SU-DHL-6 (cell line): ENCODE measurements around the gene PTPRN2.

ENCODE experiments used
- H2AFZ ChIP-seq: fragments of 200-600 bp; sonication (generic); 2 replicates; pipeline ENCODE4 v1.6.1; 2014; ENCODE audit warnings: low read depth, mild to moderate bottlenecking, moderate library complexity, mixed read lengths, antibody characterized with exemption, low read length; ENCODE audit not compliant: severe bottlenecking
- H3F3A ChIP-seq: fragments of 200-600 bp; shearing (Covaris generic); 2 replicates; pipeline ENCODE4 v1.6.0; 2016; ENCODE audit warnings: antibody characterized with exemption, mild to moderate bottlenecking; ENCODE audit not compliant: insufficient read depth
- H3K27ac ChIP-seq: fragments of 200-600 bp; sonication (generic); 2 replicates; pipeline ENCODE4 v1.5.1; 2016; ENCODE audit warnings: low read depth, mild to moderate bottlenecking, low read length, moderate library complexity, mixed read lengths
- H3K27me3 ChIP-seq: fragments of 200-600 bp; sonication (generic), shearing (Covaris generic); 2 replicates; pipeline ENCODE4 v1.6.0; 2014; ENCODE audit warnings: mild to moderate bottlenecking, low read length
- H3K36me3 ChIP-seq: fragments of 200-600 bp; sonication (generic); 2 replicates; pipeline ENCODE4 v1.6.1; 2014; ENCODE audit warnings: mild to moderate bottlenecking, low read length, mixed read lengths
- H3K4me2 ChIP-seq: fragments of 300-600, 200-600 bp; shearing (Covaris generic), sonication (generic); 2 replicates; pipeline ENCODE4 v1.6.0; 2014; ENCODE audit warnings: low read length, low read depth, mild to moderate bottlenecking; ENCODE audit not compliant: poor library complexity, severe bottlenecking
- H3K4me3 ChIP-seq: fragments of 200-600 bp; sonication (generic); 2 replicates; pipeline ENCODE4 v1.5.1; 2014; ENCODE audit warnings: antibody characterized with exemption, low read length, mild to moderate bottlenecking, mixed read lengths; ENCODE audit not compliant: insufficient read depth, poor library complexity, severe bottlenecking
- H3K79me2 ChIP-seq: fragments of 200-600 bp; sonication (generic); 2 replicates; pipeline ENCODE4 v1.6.1; 2014; ENCODE audit warnings: mild to moderate bottlenecking, low read length, moderate library complexity; ENCODE audit not compliant: insufficient read depth
- H3K9ac ChIP-seq: fragments of 200-600 bp; sonication (generic); 2 replicates; pipeline ENCODE4 v1.7.0; 2014; ENCODE audit warnings: mild to moderate bottlenecking, low read length
- H3K9me2 ChIP-seq: fragments of 200-600 bp; sonication (generic); replicated peaks from 2 replicates; pipeline ENCODE4 v1.6.1; 2014; ENCODE audit warnings: low read length; ENCODE audit not compliant: insufficient read depth
- H3K9me3 ChIP-seq: fragments of 200-600 bp; sonication (generic); 2 replicates; pipeline ENCODE4 v1.6.1; 2014; ENCODE audit warnings: low read length, mixed read lengths; ENCODE audit not compliant: insufficient read depth
- H4K20me1 ChIP-seq: fragments of 200-600 bp; sonication (generic); 2 replicates; pipeline ENCODE4 v1.6.1; 2014; ENCODE audit warnings: low read depth, mild to moderate bottlenecking, antibody characterized with exemption, low read length, moderate library complexity, mixed read lengths
- EZH2phosphoT487 ChIP-seq: fragments of 200-600 bp; sonication (generic), shearing (Covaris generic); conservative IDR thresholded peaks from 2 replicates; pipeline ENCODE4 v1.6.1; 2018; ENCODE audit warnings: mild to moderate bottlenecking, antibody characterized with exemption, low read length, moderate library complexity, mixed read lengths
- TF ChIP-seq, protein P1 (sequence below): fragments of 200-600 bp; sonication (generic); IDR thresholded peaks from one replicate; pipeline ENCODE4 v1.5.1; 2017; ENCODE audit warnings: antibody characterized with exemption, mild to moderate bottlenecking, low read length, moderate library complexity; ENCODE audit not compliant: insufficient read depth, poor library complexity, severe bottlenecking

Gene PTPRN2

DNA sequence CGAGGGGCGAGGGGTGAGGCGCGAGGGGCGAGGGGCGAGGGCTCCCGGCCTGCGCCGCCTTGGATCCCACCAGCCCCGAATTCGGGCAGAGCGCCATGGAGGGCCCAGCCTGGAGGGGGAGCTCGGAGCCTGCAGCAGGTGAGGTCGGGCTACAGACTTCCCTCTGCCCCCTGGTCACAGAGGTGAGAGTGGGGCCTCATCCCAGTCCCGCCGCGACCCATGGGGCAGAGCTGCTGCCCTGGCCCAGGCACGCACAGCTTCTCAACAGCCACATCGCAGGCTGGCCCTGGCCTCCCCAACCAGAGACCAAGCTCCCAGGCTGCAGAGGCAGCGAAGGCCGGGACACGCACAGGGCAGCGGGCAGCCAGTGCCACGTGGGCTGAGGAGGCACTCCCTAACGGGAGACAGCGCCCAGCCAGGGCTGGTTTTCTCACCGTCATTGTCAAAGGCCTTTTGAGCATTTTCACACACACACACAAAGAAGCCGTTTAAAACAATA is 191.8 kb downstream of the PTPRN2 start:
- no peak overlapping the region for H3K9ac ChIP-seq
- no peak overlapping the region for H3K4me2 ChIP-seq
- H3K4me3 ChIP-seq = no peak overlapping the region
- H3K9me2 ChIP-seq = no peaks in the 10 kb centered on the region
- no peaks in the 10 kb centered on the region for H3K27me3 ChIP-seq
- H3F3A ChIP-seq = no peaks in the 10 kb centered on the region
- H3K27ac ChIP-seq = no peak overlapping the region
- H3K79me2 ChIP-seq = no peaks in the 10 kb centered on the region
- H4K20me1 ChIP-seq = no peaks in the 10 kb centered on the region
- no peak overlapping the region for H2AFZ ChIP-seq
- H3K36me3 ChIP-seq = no peaks in the 10 kb centered on the region
- no peaks in the 10 kb centered on the region for H3K9me3 ChIP-seq
- TF ChIP-seq EZH2phosphoT487 = no peak
- TF ChIP-seq, protein P1, sequence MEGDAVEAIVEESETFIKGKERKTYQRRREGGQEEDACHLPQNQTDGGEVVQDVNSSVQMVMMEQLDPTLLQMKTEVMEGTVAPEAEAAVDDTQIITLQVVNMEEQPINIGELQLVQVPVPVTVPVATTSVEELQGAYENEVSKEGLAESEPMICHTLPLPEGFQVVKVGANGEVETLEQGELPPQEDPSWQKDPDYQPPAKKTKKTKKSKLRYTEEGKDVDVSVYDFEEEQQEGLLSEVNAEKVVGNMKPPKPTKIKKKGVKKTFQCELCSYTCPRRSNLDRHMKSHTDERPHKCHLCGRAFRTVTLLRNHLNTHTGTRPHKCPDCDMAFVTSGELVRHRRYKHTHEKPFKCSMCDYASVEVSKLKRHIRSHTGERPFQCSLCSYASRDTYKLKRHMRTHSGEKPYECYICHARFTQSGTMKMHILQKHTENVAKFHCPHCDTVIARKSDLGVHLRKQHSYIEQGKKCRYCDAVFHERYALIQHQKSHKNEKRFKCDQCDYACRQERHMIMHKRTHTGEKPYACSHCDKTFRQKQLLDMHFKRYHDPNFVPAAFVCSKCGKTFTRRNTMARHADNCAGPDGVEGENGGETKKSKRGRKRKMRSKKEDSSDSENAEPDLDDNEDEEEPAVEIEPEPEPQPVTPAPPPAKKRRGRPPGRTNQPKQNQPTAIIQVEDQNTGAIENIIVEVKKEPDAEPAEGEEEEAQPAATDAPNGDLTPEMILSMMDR = no peak

DNA sequence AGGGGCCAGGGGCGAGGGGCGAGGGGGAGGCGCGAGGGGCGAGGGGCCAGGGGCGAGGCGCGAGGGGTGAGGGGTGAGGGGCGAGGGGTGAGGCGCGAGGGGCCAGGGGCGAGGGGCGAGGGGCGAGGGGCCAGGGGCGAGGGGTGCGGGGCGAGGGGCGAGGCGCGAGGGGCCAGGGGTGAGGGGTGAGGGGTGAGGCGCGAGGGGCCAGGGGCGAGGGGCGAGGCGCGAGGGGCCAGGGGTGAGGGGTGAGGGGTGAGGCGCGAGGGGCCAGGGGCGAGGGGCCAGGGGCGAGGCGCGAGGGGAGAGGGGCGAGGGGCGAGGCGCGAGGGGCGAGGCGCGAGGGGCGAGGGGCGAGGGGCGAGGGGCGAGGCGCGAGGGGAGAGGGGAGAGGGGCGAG is 192.3 kb downstream of the PTPRN2 start:
- H4K20me1 ChIP-seq = no peaks in the 10 kb centered on the region
- no peak overlapping the region for H3K4me2 ChIP-seq
- no peak overlapping the region for H3K9ac ChIP-seq
- no peaks in the 10 kb centered on the region for H3K27me3 ChIP-seq
- H3K27ac ChIP-seq = no peak overlapping the region
- no peaks in the 10 kb centered on the region for H3K79me2 ChIP-seq
- H3F3A ChIP-seq = no peaks in the 10 kb centered on the region
- H3K9me2 ChIP-seq = no peaks in the 10 kb centered on the region
- no peaks in the 10 kb centered on the region for H3K36me3 ChIP-seq
- no peak overlapping the region for H3K4me3 ChIP-seq
- TF ChIP-seq EZH2phosphoT487 = no peak
- TF ChIP-seq, protein P1 = no peak
- no peak overlapping the region for H2AFZ ChIP-seq
- H3K9me3 ChIP-seq = no peaks in the 10 kb centered on the region

DNA sequence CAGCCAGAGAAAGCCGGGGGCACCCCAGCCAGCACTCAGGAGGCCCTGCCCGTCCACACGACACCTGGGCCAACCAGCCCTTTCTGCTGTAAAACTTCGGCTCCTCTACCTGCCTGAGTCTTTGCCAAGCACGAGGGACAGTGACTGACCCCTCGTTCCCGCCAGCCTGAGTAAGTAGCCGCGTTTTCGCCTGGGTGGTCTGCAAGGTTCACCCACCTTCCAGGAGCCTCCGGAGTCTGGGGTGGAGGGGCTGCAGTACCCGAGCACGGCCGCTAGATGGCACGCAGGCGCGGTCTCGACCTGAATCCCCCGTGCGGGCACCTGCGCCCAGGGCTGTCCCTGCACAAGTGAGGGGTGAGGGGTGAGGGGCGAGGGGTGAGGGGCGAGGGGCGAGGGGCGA is 192.7 kb downstream of the PTPRN2 start:
- TF ChIP-seq, protein P1 = peak; percentile 47
- no peak for TF ChIP-seq EZH2phosphoT487
- H3K4me3 ChIP-seq = no peak overlapping the region
- H3K27ac ChIP-seq = no peak overlapping the region
- H3K9me3 ChIP-seq = no peaks in the 10 kb centered on the region
- H3K27me3 ChIP-seq = no peaks in the 10 kb centered on the region
- H3K36me3 ChIP-seq = no peaks in the 10 kb centered on the region
- H3K79me2 ChIP-seq = no peaks in the 10 kb centered on the region
- no peaks in the 10 kb centered on the region for H3F3A ChIP-seq
- no peak overlapping the region for H3K4me2 ChIP-seq
- no peak overlapping the region for H3K9ac ChIP-seq
- H4K20me1 ChIP-seq = no peaks in the 10 kb centered on the region
- no peak overlapping the region for H2AFZ ChIP-seq
- H3K9me2 ChIP-seq = no peaks in the 10 kb centered on the region
